HG03575 (cell line): ENCODE measurements around the gene ANKRD53.
A peak's percentile ranks its signal among the peaks of the same experiment; 100 is the strongest.
"Not testable (repeated sequence)": the region's sequence is repeated elsewhere in the genome, so short reads cannot be mapped to it uniquely, and the experiment has no call there.

Experiments used
- ATAC-seq: cut with Tn5 transposase; IDR thresholded peaks from one replicate; pipeline ENCODE4 v1.9.1; 2021; ENCODE audit not compliant: unreplicated experiment, insufficient number of reproducible peaks, low FRiP score; ENCODE audit errors: extremely low read depth

The ANKRD53 gene

DNA sequence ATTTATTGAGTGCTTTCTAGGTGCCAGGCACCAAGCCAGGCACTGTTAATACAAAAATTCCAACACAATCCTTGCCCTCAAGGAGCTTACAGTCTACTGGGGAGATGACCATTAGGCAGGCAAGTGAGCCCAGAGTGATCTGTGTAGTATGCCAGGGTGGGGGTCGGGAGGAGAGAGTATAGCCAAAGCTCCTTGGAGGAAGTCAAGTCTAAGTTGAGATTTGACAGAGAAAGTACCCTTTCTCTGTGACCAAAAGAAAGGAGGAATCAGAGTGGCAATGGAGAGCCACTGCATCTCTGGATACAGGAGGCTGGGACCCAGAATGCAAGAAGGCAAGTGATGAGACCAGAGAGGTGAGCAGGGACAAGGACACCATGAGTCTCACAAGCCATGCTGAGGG, 7.5 kb downstream of the ANKRD53 start:
- ATAC-seq, result no peak

DNA sequence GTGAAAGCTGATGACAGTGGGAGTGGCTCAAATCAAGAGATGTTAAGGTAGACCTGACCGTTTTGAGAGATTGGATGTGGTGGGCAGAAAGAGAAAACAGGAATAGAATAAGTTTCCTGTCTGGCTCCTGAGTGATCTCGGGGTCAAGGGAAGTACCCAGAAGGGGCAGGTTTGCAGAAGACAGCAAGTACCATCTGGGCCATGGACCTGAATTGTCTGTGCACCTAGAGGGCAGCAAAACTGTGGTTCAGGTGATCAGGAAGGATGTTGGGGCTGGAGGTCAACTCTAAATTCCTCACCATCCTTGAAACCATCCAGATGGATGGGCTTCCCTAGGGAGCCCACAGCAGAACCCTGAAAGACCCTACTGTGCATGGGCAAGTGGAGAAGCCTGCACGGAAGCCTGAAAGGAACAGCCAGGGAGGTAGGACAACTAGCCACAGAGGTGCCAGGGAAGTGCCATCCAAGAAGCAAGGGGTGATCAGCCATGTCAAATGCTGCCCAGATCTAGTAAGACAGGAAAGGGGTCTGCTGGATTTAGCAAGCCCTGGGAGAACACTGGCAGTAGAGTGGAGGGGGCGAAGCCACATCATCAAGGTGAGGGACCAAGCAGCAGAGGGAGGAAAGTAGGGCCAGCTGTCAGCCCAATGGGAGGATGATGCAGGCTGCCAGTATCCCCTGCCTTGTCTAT, 8.2 kb downstream of the ANKRD53 start:
- no peak for ATAC-seq

DNA sequence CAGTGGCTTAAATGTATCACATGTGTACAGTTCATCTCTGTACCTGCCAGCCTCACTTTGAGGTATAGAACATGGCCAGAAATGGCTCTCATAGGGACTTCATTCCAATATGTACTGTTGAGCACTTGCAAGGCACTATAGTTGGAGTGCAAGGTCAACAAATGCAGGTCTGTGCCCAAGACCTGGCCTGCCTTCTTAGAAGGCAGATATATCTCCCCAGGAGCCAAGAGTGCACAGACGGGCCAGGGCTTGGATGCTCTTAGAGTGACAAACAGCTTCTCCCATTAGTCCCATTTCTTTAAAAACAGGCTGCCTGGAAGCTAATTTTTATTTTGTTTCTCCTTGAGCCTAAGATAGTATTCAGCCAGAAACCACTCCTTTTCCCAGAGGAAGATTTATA, 9.0 kb downstream of the ANKRD53 start:
- no peak for ATAC-seq

- ATAC-seq, result no peak
These were observed 9.7 kb downstream of the ANKRD53 start for GRCh38 chr2:70988151-70988550.

GRCh38 chr2:70988726-70989648, 10.6 kb downstream of the ANKRD53 start:
- ATAC-seq, result no peak

DNA sequence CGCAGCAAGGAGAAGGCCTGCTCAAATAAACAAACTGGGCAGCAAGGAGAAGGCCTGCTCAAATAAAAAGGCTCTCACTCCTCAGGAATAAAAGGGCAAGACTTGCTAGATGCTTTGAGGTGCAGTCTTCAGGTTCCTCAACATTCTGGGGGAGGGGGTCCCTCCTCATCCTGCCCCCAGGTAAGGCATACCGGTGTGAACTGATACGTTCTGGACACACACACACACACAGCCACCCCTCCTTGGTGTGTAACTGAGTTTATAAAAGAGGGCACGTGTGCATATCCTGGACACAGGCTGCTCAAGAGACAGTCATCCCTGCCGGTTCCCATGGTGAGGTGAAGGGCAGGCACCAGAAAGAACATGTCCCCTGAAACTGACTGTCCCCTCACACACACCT, 11.8 kb downstream of the ANKRD53 start:
- ATAC-seq, result no peak

- ATAC-seq, result no peak
These were observed 12.7 kb downstream of the ANKRD53 start for GRCh38 chr2:70991142-70991541.

GRCh38 chr2:70991742-70992141, 13.3 kb downstream of the ANKRD53 start:
- ATAC-seq, result no peak

GRCh38 chr2:70992945-70993853, 14.8 kb downstream of the ANKRD53 start:
- ATAC-seq, result no peak

DNA sequence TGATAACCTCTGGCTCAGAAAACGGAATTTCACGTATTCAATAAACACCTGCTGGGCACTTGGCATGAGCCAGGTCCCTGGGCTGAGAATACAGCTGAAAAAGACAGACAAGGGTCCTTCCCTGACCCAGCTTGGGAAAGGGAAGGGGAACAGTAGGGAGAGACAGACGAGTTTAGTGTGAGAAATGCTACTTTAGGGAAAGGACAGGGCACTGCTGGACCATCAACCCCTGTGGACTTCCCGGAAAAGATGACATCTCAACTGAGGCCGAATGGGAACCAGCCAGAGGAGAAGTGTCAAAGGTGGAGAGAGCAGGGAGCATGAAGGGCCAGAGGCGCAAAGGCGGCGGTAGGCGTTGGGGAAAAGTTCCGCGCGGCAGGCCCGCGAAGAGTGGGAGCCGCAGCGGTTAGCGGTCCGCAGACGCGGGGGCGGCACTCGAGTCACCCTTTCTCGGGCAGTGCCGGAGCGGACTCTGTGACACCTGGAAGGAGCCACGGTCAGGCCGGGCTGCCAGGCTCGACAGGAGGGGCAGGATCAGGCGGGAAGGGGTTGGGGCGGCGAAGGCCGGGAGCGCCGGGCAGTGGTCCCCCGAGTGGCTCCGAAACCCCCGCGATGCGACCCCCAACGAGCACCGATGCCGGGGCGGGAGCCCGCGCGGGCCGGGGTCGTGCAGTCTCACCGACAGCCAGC, 15.7 kb downstream of the ANKRD53 start:
- ATAC-seq, result no peak

DNA sequence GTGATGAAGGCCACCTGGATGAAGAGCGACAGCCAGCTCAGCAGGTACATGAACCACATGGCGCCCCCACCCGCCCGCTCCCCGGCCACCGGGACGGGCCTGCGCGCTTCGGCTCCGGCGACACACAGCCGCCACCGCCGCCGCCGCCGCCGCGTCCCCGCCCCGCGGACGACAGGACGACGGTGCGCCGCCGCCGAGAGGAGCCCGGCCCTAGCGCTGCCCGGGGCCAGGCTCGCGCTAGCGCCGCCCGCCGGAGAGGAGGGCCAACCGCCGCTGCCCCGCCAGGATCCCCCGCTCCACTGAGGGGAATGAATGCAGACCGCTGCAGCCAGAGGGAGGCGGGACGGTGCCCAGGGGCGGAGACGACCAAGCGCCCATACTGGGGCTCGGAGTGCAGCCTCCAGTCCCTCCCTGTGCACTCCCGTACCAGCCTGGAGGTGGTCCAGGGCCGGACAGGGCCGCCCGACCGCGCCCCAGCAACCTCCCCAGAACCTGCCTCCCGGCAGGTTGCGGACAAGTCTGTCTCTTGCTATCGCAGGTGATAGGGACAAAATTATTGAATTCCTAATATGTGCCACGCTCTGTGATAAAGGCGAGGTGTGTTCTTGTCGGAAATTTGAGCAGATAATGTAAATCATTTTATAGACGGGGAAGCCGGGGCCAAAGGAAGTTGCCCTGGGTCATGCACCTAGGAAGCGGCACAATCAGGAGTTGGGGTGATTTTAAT, 16.4 kb downstream of the ANKRD53 start, which contains the start of gene TEX261:
Gene TEX261 (minus strand): TSS at position 175 of the 727 bp plus-strand sequence. CDS start 116 bp downstream, at position 59.
- ATAC-seq, result peak; percentile 39

- peak; percentile 18 for ATAC-seq
These were observed 16.9 kb downstream of the ANKRD53 start for GRCh38 chr2:70995426-70995729.

DNA sequence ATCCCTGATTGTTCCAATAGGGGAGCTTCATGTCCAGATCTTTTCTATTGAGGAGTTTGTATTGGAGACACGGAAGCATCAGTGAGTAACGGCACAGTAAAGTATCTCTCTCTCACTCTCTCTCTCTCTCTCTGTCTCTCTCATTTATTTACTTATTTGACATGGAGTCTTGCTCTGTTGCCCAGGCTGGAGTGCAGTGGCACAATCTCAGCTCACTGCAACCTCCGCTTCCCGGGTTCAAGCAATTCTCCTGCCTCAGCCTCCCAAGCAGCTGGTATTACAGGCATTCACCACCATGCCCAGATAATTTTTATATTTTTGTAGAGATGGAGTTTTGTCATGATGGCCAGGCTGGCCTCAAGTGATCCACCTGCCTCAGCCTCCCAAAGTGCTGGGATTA, 20.5 kb downstream of the ANKRD53 start:
- ATAC-seq, result not testable (repeated sequence)

- ATAC-seq, result no peak
These were observed 20.9 kb downstream of the ANKRD53 start for GRCh38 chr2:70999362-70999761.

- ATAC-seq, result not testable (repeated sequence)
These were observed 21.5 kb downstream of the ANKRD53 start for GRCh38 chr2:70999931-71000330.

DNA sequence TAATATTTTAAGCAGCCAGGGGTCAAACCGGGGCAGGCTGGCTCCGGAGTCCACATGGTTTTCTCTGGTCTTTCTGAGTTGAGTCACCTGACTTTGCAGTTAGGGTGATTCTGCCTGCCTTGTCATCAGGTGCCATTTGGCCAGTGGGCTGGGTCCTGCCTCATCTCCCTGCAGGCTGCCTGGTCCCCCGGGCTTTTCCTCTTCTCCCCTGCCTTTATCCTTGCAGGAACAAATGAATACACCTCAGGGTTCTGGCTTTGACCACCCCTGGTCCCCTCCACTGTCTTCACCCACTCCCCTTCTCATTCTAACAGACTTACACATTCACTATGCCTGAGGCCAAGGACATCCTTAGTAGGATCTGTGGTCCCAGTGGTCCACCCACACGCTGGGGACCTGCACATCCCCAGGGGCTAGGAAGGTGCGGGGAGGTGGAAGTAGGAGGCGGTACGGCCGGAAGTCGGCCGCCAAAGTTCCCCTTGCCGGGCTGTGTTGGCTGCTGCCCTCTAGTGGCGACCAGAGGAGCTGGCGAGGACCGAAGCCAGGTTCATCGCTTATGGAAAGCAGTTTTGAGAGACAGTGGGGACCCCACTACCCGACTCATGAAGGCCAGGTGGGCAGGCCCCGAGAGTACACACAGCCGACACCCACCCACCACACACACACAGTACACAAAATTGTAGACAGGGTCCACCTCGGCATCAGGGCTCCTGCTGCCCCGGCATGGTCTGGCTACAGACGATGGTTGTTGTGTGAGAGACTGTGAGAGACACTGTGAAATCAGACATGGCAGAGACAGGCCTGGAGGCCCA, 22.6 kb downstream of the ANKRD53 start:
- no peak for ATAC-seq

- no peak for ATAC-seq
These were observed 23.1 kb downstream of the ANKRD53 start for GRCh38 chr2:71001592-71001927.
